GM23338 (cell line): ENCODE results near the gene BMS1. TPM values are rescaled to one million over a fixed set of nuclear protein-coding genes. Genes with fewer than 3 reads are reported as not detected.

Source experiments
- ATAC-seq: fragments of 200-7000 bp; cut with Tn5 transposase; 3 replicates; pipeline ENCODE4 v1.9.1; 2020
- DNase-seq: peaks from one replicate; pipeline ENCODE4 v3.0.0-alpha.2; 2015; ENCODE audit warnings: low spot score
- H2AFZ ChIP-seq: fragments of 200-600 bp; sonication (generic); 2 replicates; pipeline ENCODE4 v1.8.0; 2016; ENCODE audit warnings: antibody characterized with exemption, mild to moderate bottlenecking, moderate library complexity
- H3F3A ChIP-seq: fragments of 200-600 bp; sonication (generic); replicated peaks from 2 replicates; pipeline ENCODE4 v1.8.0; 2017; ENCODE audit warnings: antibody characterized with exemption, mixed run types, low read depth
- H3K27ac ChIP-seq: fragments of 200-600 bp; sonication (generic); 2 replicates; pipeline ENCODE4 v1.6.1; 2016; ENCODE audit warnings: low read depth
- H3K27me3 ChIP-seq: fragments of 200-600 bp; sonication (generic); 2 replicates; pipeline ENCODE4 v1.8.0; 2016; ENCODE audit warnings: mild to moderate bottlenecking, mixed run types, moderate library complexity; ENCODE audit not compliant: insufficient read depth
- H3K36me3 ChIP-seq: fragments of 200-600 bp; sonication (generic); 2 replicates; pipeline ENCODE4 v1.8.0; 2016; ENCODE audit warnings: mild to moderate bottlenecking; ENCODE audit not compliant: insufficient read depth
- H3K4me1 ChIP-seq: fragments of 200-600 bp; sonication (generic); 2 replicates; pipeline ENCODE4 v1.8.0; 2016; ENCODE audit warnings: mild to moderate bottlenecking, moderate library complexity; ENCODE audit not compliant: insufficient read depth
- H3K4me2 ChIP-seq: fragments of 200-600 bp; sonication (generic); 2 replicates; pipeline ENCODE4 v1.7.1; 2017; ENCODE audit warnings: mixed run types
- H3K4me3 ChIP-seq: fragments of 200-600 bp; sonication (generic); 2 replicates; pipeline ENCODE4 v1.6.1; 2016; ENCODE audit warnings: mixed run types
- H3K79me2 ChIP-seq: fragments of 200-600 bp; sonication (generic); replicated peaks from 2 replicates; pipeline ENCODE4 v1.8.0; 2017; ENCODE audit warnings: mild to moderate bottlenecking; ENCODE audit not compliant: insufficient read depth
- H3K9me2 ChIP-seq: fragments of 200-600 bp; sonication (generic); 2 replicates; pipeline ENCODE4 v1.8.0; 2017; ENCODE audit not compliant: insufficient read depth
- H4K20me1 ChIP-seq: fragments of 200-600 bp; sonication (generic); replicated peaks from 2 replicates; pipeline ENCODE4 v1.8.0; 2017; ENCODE audit warnings: mild to moderate bottlenecking; ENCODE audit not compliant: insufficient read depth
- H3K27ac Mint-ChIP-seq: 2 replicates; pipeline ENCODE4 v1.8.0; 2020; ENCODE audit warnings: inconsistent platforms, mild to moderate bottlenecking, moderate library complexity, mixed read lengths
- H3K27me3 Mint-ChIP-seq: 3 replicates; pipeline ENCODE4 v1.8.0; 2022; ENCODE audit warnings: low read depth, mild to moderate bottlenecking, moderate library complexity, mixed read lengths, inconsistent platforms; ENCODE audit not compliant: insufficient read depth, poor library complexity
- H3K36me3 Mint-ChIP-seq: 3 replicates; pipeline ENCODE4 v1.8.0; 2021; ENCODE audit warnings: low read depth, mild to moderate bottlenecking, inconsistent platforms, moderate library complexity, mixed read lengths
- H3K4me1 Mint-ChIP-seq: 3 replicates; pipeline ENCODE4 v1.8.0; 2020; ENCODE audit warnings: mild to moderate bottlenecking, inconsistent platforms, mixed read lengths
- H3K4me3 Mint-ChIP-seq: 3 replicates; pipeline ENCODE4 v1.8.0; 2021; ENCODE audit warnings: moderate library complexity, mild to moderate bottlenecking, inconsistent platforms, mixed read lengths
- H3K9me3 Mint-ChIP-seq: 3 replicates; pipeline ENCODE4 v1.8.0; 2020; ENCODE audit warnings: moderate library complexity, mild to moderate bottlenecking, inconsistent platforms, mixed read lengths
- CREB1 ChIP-seq: fragments of 250-450 bp; sonication (Bioruptor Pico); IDR thresholded peaks from 2 replicates; pipeline ENCODE4 v1.5.0; 2020; ENCODE audit warnings: low read depth, mild to moderate bottlenecking, moderate library complexity
- ETS1 ChIP-seq: IDR thresholded peaks from 2 replicates; pipeline ENCODE4 v1.6.1; 2016; ENCODE audit warnings: antibody characterized with exemption
- EZH2 ChIP-seq: fragments of 200-600 bp; sonication (generic); IDR thresholded peaks from one replicate; pipeline ENCODE4 v1.8.0; 2017; ENCODE audit warnings: antibody characterized with exemption, mild to moderate bottlenecking, low read depth; ENCODE audit not compliant: unreplicated experiment
- POLR2AphosphoS5 ChIP-seq: IDR thresholded peaks from 2 replicates; pipeline ENCODE4 v1.6.1; 2016; ENCODE audit warnings: antibody characterized with exemption, low read depth
- REST ChIP-seq: IDR thresholded peaks from one replicate; pipeline ENCODE4 v1.6.1; 2018; ENCODE audit warnings: antibody characterized with exemption; ENCODE audit not compliant: unreplicated experiment
- ZNF114 ChIP-seq: fragments of 250-450 bp; sonication (Bioruptor Pico); IDR thresholded peaks from 2 replicates; pipeline ENCODE4 v1.5.0; 2020; ENCODE audit warnings: mild to moderate bottlenecking, moderate library complexity
- long read RNA-seq: library from polyadenylated mRNA; unstranded; transcript quantifications from one replicate; pipeline ENCODE4 v2.0.0, GENCODE V29; 2020; ENCODE audit not compliant: unreplicated experiment
- polyA plus RNA-seq: library from polyadenylated mRNA; unstranded; fragments of >200 nt; fragmentation: Nextera tagmentation; extraction: Ambion mirVana; gene quantifications from 2 replicates; pipeline ENCODE4 v1.2.1, GENCODE V29; 2016
- total RNA-seq: library from RNA; depleted of rRNA; stranded (reverse); fragments of >200 nt; shearing (Covaris generic); gene quantifications from 2 replicates; pipeline ENCODE4 v1.2.3, GENCODE V29; 2014; rRNA removed

Gene BMS1, protein sequence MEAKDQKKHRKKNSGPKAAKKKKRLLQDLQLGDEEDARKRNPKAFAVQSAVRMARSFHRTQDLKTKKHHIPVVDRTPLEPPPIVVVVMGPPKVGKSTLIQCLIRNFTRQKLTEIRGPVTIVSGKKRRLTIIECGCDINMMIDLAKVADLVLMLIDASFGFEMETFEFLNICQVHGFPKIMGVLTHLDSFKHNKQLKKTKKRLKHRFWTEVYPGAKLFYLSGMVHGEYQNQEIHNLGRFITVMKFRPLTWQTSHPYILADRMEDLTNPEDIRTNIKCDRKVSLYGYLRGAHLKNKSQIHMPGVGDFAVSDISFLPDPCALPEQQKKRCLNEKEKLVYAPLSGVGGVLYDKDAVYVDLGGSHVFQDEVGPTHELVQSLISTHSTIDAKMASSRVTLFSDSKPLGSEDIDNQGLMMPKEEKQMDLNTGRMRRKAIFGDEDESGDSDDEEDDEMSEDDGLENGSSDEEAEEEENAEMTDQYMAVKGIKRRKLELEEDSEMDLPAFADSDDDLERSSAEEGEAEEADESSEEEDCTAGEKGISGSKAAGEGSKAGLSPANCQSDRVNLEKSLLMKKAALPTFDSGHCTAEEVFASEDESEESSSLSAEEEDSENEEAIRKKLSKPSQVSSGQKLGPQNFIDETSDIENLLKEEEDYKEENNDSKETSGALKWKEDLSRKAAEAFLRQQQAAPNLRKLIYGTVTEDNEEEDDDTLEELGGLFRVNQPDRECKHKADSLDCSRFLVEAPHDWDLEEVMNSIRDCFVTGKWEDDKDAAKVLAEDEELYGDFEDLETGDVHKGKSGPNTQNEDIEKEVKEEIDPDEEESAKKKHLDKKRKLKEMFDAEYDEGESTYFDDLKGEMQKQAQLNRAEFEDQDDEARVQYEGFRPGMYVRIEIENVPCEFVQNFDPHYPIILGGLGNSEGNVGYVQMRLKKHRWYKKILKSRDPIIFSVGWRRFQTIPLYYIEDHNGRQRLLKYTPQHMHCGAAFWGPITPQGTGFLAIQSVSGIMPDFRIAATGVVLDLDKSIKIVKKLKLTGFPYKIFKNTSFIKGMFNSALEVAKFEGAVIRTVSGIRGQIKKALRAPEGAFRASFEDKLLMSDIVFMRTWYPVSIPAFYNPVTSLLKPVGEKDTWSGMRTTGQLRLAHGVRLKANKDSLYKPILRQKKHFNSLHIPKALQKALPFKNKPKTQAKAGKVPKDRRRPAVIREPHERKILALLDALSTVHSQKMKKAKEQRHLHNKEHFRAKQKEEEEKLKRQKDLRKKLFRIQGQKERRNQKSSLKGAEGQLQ
- total RNA-seq (37.1 and 37.7 TPM in 2 replicates), polyA plus RNA-seq (22.1 and 26.4 TPM in 2 replicates)
- long read RNA-seq, full-length matches to known transcripts: 1 of 89 reads
- long read RNA-seq, partial matches to known transcripts: 78 of 89 reads
- long read RNA-seq, other reads (novel, unspliced or antisense): 10 of 89 reads

DNA sequence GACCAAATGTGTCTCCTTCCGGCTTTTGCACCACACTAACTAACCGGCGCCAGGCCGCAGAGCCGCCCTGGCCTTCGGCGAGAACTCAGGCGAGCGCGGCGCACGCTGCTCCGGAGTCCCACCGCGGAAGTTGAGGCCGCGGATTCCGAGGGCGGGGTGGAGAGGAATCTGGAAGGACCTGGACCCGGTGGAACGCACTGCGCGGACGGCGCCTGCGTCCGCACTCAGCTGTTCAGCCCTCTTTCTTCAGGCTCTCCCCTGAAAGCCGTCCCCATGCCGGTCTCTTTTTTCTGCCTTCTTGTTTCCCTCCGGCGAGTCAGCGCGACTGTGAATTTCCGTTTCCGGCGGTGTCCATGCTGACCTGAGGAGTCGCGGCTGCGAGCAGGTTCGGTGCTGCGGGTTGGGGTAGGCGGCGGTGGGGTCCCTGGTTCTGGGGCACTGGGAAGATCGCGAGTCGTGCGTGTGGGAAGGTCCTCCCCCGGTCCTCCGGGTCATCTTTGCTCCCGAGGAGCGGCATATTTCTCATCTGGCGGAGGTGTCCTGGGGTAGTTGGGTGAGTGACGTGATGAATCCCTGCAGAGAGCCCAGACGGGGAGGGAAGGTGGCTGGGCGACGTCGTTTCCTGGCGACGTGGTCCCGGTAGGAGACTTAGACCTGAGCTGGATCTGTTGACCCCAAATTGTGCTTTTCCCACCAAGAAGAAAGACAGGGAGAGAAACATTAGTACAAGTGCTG is at the start of gene BMS1:
BMS1 (plus strand) TSS at position 350 of the 735 bp plus-strand sequence. CDS start 1,600 bp downstream, outside the sequence.
- Mint-ChIP-seq H3K9me3 (peaks cover 3% of the 10 kb centered on the region; the same call in 2 of the 3 replicates), H3K27me3 (peaks cover 15% of the 10 kb centered on the region), H3K36me3 (peaks cover 41% of the 10 kb centered on the region), H3K4me1 (no peaks in the 10 kb centered on the region), H3K4me3 (peak within 1 kb of the TSS; percentile 95), H3K27ac (peak within 1 kb of the TSS; percentile 99)
- Histone ChIP-seq H4K20me1 (peaks cover 5% of the 10 kb centered on the region; the same call in 1 of the 2 replicates), H2AFZ (peak within 1 kb of the TSS; percentile 94), H3K4me2 (peak within 1 kb of the TSS; percentile 95), H3K27ac (peak within 1 kb of the TSS; percentile 99), H3K4me3 (peak within 1 kb of the TSS; percentile 97), H3K4me1 (peaks cover 4% of the 10 kb centered on the region; the same call in 1 of the 2 replicates), H3K9me2 (no peaks in the 10 kb centered on the region), H3F3A (0 out of 2 replicates have a peak, but pooled peaks cover 2% of the 10 kb centered on the region), H3K36me3 (peaks cover 20% of the 10 kb centered on the region), H3K79me2 (peaks cover 15% of the 10 kb centered on the region), H3K27me3 (peaks cover 10% of the 10 kb centered on the region; the same call in 1 of the 2 replicates)
- TF ChIP-seq REST (peak; percentile 34), ETS1 (peak; percentile 73), ZNF114 (CRISPR knock-in tag) (peak; percentile 24; the same call in 1 of the 2 replicates), CREB1 (CRISPR knock-in tag) (peak; percentile 73), EZH2 (no peak), POLR2AphosphoS5 (peak; percentile 95)
- peak; percentile 95 for DNase-seq
- ATAC-seq: peak; percentile 97
